RWPE1 (cell line): ENCODE data around the gene SHD.
"Not testable (repeated sequence)": the region's sequence is repeated elsewhere in the genome, so short reads cannot be mapped to it uniquely, and the experiment has no call there.

Experiments
- CTCF ChIA-PET: fragments of 350-600 bp; sonication (Branson Sonifier 250); formaldehyde crosslinking; extraction: SDS; loops from one replicate; lab custom pipeline; 2021; lab: Yijun Ruan, JAX
- POLR2A ChIA-PET: fragments of 400-600 bp; formaldehyde crosslinking; extraction: SDS; loops from one replicate; lab custom pipeline; 2020; ENCODE audit warnings: antibody characterized with exemption; ENCODE audit not compliant: low non-redundant PET; lab: Yijun Ruan, JAX
- DNase-seq: peaks from one replicate; pipeline ENCODE4 v3.0.0; 2012; ENCODE audit warnings: low spot score
- H3K27ac ChIP-seq: fragments of 450-650 bp; 2 replicates; pipeline ENCODE4 v1.5.1; 2017
- TF ChIP-seq, protein P1 (sequence below): fragments of 450-650 bp; conservative IDR thresholded peaks from 2 replicates; pipeline ENCODE4 v1.5.1; 2017; ENCODE audit warnings: low read depth, mild to moderate bottlenecking

The SHD gene

DNA sequence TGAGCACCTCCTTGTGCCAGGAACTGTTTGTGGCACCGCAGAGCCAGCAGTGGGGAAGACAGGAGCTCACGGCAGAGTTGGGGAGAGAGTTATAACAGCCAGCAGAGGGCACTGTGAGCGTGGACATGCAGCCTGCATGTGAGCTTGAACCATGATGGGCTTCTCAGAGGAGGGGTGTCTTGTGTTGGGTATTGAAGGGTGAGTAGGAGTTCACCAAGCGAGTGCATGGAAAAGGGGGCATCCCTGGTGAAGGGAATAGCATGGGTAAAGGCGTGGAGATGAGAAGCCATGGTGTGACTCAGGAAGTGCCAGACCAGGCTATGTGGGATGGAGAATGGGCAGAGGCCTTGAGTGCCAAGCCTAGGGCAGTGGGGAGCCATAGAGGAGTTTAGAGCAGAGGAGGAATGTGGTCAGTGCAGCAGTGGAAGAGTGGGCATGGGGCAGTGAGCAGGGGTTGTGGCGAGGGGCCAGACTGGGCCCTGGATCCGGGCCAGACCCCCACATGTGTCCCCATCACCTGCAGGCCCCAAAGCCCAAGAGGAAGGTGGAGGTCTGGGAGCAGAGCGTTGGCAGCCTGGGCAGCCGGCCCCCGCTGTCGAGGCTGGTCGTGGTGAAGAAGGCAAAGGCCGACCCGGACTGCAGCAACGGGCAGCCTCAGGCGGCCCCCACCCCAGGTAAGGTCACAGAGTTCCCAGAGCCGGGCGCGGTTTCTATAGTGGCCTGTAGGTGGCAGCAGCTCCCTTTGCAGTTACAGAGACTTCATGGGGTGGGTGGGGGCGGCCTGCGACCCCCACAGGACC is 11.8 kb upstream of the SHD start:
- DNase-seq, result peak; percentile 65
- POLR2A ChIA-PET, result no interaction called here
- CTCF ChIA-PET, result interaction anchor here (0.5 to 2.1 kb wide), 26 partner anchors 9 to 267 kb away, joined by 3 to 12 read pairs (median 4); partner anchors contain the start of genes SH3GL1 and YJU2
- TF ChIP-seq, protein P1, sequence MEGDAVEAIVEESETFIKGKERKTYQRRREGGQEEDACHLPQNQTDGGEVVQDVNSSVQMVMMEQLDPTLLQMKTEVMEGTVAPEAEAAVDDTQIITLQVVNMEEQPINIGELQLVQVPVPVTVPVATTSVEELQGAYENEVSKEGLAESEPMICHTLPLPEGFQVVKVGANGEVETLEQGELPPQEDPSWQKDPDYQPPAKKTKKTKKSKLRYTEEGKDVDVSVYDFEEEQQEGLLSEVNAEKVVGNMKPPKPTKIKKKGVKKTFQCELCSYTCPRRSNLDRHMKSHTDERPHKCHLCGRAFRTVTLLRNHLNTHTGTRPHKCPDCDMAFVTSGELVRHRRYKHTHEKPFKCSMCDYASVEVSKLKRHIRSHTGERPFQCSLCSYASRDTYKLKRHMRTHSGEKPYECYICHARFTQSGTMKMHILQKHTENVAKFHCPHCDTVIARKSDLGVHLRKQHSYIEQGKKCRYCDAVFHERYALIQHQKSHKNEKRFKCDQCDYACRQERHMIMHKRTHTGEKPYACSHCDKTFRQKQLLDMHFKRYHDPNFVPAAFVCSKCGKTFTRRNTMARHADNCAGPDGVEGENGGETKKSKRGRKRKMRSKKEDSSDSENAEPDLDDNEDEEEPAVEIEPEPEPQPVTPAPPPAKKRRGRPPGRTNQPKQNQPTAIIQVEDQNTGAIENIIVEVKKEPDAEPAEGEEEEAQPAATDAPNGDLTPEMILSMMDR, result peak; percentile 89
- no peak overlapping the region for H3K27ac ChIP-seq

DNA sequence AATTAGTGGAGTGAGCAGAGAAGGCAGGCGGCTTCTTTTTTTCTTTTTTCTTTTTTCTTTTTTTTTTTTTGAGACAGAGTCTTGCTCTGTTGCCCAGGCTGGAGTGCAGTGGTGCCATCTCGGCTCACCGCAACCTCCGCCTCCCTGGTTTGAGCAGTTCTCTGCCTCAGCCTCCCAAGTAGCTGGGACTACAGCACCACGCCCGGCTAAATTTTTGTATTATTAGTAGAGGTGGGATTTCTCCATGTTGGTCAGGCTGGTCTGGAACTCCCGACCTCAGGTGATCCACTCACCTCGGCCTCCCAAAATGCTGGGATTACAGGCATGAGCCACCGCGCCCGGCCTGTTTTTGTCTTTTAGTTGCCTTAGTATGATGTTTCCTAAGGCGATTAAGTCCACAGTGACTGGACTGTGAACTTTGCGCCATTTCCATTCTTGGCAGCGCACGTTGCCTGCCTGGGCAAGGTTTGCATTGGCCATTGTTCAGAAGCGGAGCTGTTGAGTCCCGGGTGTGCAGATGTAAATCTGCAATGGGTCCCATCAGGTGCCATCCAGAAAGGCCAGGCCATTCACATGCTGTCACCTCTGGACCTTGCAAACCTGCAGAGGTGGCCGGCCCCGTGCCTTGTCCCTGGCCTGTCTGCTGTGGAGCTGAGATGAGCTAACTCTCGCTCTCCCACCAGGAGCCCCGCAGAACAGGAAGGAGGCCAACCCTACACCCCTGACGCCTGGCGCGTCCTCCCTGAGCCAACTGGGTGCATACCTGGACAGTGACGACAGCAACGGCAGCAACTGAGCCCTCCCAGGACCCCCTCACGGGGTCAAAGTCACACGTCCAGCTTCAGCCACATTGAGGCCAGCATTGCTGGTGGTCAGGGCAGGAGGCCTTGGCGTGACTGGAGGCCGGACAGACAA is 10.9 kb upstream of the SHD start:
- CTCF ChIA-PET, result interaction anchor here (0.5 to 2.1 kb wide), 14 partner anchors 9 to 1208 kb away, joined by 3 to 12 read pairs (median 4); no protein-coding TSS in a partner anchor
- no peak overlapping the region; the same call in 1 of the 2 replicates for H3K27ac ChIP-seq
- DNase-seq, result no peak
- POLR2A ChIA-PET, result no interaction called here
- TF ChIP-seq, protein P1, result no peak

DNA sequence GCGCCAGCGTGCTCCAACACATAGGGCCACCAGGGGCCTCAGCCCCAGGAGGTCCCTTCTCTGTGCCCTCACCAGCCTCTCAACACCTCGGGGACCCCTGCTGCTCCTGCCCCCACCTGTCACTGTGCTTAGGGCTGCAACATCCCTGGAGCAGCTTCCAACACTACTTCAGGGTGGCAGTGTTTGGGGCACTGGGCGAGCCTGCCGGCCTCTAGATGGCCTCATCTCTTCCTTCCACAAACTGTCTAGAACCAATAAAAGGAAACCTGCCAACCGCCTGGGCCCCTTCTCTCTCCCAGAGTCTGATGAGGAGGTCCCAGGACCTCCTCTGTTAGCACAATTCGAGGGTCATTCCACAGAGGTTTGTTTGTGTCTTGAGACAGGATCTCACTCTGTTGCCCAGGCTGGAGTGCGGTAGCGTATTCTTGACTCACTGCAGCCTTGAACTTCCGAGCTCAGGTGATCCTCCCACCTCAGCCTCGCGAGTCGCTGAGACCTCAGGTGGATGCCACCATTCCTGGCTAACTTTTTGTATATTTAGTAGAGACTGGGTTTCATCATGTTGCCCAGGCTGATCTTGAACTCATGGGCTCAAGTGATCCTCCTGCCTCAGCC is 10.1 kb upstream of the SHD start:
- H3K27ac ChIP-seq, result no peak overlapping the region; the same call in 1 of the 2 replicates
- ChIA-PET POLR2A (no interaction called here), CTCF (interaction anchor here (0.5 to 1.0 kb wide), 5 partner anchors 10 to 1208 kb away, joined by 3 to 4 read pairs (median 3); no protein-coding TSS in a partner anchor)
- DNase-seq, result no peak
- TF ChIP-seq, protein P1, result no peak

DNA sequence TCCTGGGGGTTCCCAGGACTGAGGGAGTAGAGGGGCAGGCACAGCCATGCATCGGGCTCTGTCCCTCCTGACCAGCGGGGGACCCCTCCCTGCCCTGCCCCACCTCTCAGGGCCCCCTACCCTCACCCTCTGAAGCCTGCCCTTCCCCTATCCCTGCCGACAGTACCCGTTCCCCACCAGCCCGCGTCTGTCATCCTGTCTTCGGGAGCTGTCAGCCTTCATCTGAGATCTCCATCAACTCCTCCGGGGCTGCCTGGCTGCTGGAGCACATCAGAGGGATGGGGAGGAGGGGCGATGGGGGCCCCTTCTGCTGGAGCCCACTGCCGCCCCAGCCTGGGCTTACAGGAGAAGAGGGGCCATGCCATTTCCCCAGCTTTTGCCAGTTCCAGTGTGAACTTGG is 6.2 kb upstream of the SHD start:
- H3K27ac ChIP-seq, result no peak overlapping the region
- TF ChIP-seq, protein P1, result no peak
- ChIA-PET POLR2A (no interaction called here), CTCF (no interaction called here)
- DNase-seq, result no peak

DNA sequence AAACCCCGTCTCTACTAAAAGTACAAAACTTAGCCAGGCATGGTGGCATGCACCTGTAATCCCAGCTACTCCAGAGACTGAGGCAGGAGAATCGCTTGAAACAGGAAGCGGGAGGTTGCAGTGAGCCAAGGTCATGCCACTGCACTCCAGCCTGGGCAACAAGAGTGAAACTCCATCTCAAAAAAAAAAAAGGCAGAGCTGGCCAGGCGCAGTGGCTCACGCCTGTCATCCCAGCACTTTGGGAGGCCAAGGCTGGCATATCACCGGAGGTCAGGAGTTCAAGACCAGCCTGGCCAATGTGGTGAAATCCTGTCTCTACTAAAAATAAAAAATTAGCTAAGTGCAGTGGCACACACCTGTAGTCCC is 4.8 kb upstream of the SHD start:
- ChIA-PET CTCF (interaction anchor here (0.7 kb wide), 1 partner anchor 49 kb away, joined by 3 read pairs; no protein-coding TSS in a partner anchor), POLR2A (interaction anchor here (0.6 kb wide), 1 partner anchor 67 kb away, joined by 5 read pairs; no protein-coding TSS in a partner anchor)
- H3K27ac ChIP-seq, DNase-seq: not testable (repeated sequence)

DNA sequence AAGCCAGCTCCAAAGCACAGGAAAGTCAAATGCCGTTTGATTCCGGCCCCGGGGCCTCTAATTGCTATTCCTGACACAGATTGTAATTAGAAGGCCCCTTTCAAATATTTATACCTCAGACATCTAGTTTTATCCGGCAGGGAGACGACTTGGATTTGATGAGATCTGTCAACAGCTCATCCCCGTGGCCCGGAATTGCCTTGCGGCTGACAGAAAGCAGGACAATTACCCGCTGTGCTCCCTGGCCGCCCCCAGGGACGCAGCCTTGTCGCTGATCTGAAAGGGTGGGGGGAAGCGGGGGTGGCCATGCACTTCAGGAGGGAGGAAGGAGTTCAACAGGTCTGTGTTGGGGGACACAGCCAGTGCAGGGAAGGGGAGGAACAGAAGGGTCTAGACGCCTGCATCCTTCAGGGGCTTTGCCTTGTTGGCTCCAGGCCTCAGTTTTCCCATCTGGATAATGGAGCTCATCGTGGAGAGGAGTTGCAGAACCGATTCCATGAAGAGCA is 1.8 kb upstream of the SHD start:
- no peak for DNase-seq
- ChIA-PET CTCF (no interaction called here), POLR2A (no interaction called here)
- no peak overlapping the region for H3K27ac ChIP-seq
- TF ChIP-seq, protein P1, result no peak
